Limb (tissue), 2 donors: ENCODE results near the gene POLR1D.
"Not testable (repeated sequence)": the region's sequence is repeated elsewhere in the genome, so short reads cannot be mapped to it uniquely, and the experiment has no call there.

Experiments used
- DNase-seq, 2 donors: peaks; one replicate each; pipeline ENCODE4 v3.0.0-alpha.2; 2016; ENCODE audit errors: extremely low spot score in 2 of 2

POLR1D gene

GRCh38 chr13:27617881-27618321, 3.8 kb upstream of the POLR1D start:
- DNase-seq, result no peak

DNA sequence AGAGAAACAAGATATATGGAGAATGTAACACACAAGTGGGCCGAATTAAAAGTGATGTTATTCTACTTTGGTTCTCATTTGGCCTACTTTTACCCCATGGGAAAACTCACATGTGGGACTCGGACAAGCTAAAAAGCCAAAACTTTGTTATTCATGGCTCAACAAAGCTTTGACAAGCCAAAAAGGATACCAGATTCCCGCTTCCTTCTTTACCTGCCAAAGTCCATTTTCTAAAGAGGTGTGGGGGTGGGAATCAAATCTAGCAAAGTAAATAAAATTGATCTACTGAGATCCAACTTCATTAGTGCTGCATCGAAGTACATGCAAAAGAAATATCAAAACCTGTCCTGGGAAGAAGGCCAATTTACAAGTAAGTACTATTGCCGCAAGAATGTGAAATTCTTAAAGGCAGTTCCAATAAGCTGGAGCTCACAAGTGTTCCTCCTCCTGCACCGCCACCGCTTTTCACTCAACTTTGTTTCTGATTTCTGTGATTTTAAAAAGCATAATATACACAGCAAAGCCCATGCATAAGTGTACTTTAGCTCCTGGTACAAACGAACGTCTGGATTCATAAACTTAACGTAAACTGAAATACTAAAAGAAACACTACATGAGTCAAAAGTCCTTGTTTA, 2.5 kb upstream of the POLR1D start:
- peak in 1 of 2 donors; percentile 42 for DNase-seq

- peak in 1 of 2 donors; percentile 75 for DNase-seq
Observed at GRCh38 chr13:27619728-27620376, 1.8 kb upstream of the POLR1D start.

DNA sequence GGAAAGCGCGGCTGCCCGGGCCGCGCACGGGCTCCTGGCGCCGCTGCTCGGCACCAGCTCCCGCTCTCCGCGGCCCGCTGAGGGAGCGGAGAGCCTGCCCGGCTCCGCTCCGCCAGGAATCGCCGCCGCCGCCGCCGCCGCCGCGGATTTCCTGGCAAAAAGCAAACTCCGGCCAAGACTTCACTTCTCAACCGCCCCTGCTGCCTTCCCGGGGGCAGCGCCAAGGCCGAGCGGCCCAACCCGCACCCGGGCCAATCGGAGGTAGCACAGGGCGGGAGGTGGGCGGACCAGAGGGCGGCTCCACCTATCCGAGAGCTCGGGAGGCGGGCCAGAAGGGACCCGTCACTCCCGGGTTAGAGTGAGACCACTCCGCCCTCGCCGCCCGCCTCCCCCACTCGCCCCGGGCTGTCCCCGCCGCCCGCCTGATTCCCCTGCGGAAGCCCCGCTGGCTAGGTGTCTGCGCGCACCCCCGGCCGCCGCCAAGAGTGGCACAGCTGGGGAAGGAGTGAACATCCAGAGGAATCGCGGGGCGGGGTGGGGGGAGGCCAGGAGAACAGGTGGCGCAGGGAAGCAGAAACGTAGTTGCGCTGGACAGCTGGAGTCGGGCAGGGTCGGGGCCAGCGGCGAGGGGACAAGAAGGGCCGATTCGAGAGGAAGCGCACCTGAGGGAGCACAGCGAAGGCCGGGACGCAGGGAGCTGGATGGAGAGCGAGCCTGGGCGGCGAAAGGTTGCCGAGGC, 1.1 kb upstream of the POLR1D start, which contains the start of gene LNX2:
LNX2 (minus strand) TSS at position 153 of the 739 bp plus-strand sequence. CDS start 38,826 bp downstream, outside the sequence.
- DNase-seq, result peak; percentile 96 to 98

DNA sequence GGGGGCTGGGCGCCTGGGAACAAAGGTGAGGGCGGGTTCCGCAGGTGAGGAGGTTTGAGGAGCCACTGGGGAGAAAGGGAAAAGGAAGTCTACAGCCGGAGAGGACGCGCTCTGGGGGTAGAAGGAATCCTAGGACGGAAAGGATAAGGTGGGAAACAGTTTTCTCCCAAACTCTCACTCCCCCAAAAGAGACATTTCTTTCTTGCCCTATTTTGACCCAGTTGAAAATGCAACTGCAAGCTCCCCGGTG, 651 bp upstream of the POLR1D start:
- no peak for DNase-seq

DNA sequence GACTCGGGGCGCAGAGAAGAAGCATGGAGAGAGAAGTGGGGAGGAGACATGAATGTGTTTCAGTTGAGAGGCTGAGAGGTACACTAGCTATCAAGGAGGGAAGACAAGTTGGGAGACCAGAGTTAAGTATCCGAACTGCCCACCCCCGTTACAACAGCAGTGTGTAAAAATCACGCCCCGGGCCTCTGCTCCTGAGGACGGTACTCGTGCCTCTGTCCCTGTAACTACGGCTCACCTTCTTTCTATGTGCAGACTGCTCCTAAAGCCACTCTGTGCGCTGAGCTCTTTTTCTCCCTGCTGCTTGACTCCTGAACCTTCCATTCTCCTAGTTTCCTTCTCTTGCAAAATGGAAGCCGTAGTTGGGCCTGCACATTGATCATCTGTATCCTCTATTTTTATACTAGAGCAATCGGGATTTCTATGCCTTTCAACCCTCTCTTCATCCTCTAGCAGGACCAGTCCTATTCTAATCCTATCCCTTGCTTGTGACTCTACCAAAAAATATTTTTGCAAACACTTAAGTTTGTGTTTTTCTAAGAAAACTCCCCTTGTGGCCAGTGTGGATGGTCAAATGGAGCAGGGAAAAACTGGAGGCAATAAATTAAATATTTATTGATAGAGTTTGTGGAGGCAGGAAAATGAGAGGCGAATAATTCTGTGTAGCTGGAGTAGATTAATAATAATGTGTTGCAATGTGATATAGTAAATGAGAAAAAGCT, 569 bp downstream of the POLR1D start:
- no peak for DNase-seq

DNA sequence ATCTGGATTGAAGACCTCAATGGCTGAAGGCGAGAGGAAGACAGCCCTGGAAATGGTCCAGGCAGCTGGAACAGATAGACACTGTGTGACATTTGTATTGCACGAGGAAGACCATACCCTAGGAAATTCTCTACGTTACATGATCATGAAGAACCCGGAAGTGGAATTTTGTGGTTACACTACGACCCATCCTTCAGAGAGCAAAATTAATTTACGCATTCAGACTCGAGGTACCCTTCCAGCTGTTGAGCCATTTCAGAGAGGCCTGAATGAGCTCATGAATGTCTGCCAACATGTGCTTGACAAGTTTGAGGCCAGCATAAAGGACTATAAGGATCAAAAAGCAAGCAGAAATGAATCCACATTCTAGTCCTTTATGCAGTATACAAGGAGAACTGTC, 1.2 kb downstream of the POLR1D start:
- DNase-seq, result no peak

GRCh38 chr13:27624071-27624470, 2.4 kb downstream of the POLR1D start:
- no peak for DNase-seq

GRCh38 chr13:27625839-27626238, 4.1 kb downstream of the POLR1D start:
- no peak for DNase-seq

GRCh38 chr13:27627380-27627779, 5.7 kb downstream of the POLR1D start:
- DNase-seq, result no peak

GRCh38 chr13:27628081-27628480, 6.4 kb downstream of the POLR1D start:
- no peak for DNase-seq

DNA sequence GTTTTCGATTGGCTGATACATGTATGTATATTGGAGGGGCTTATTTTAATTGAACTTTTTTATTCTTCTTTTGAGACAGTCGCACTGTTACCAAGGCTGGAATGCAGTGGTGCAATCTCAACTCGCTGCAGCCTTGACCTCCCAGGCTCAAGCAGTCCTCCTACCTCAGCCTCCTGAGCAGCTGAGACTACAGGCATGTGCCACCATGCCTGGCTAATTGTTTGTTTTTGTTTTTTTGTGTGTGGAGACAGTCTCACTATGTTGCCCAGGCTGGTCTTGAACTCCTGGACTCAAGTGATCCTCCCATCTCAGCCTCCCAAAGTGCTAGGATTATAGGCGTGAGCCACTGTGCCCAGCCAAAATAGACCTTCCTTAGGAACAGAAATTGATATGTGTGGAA, 7.1 kb downstream of the POLR1D start:
- not testable (repeated sequence) for DNase-seq

GRCh38 chr13:27631156-27631555, 9.5 kb downstream of the POLR1D start:
- DNase-seq, result no peak

GRCh38 chr13:27631665-27632064, 10.0 kb downstream of the POLR1D start:
- DNase-seq, result no peak

DNA sequence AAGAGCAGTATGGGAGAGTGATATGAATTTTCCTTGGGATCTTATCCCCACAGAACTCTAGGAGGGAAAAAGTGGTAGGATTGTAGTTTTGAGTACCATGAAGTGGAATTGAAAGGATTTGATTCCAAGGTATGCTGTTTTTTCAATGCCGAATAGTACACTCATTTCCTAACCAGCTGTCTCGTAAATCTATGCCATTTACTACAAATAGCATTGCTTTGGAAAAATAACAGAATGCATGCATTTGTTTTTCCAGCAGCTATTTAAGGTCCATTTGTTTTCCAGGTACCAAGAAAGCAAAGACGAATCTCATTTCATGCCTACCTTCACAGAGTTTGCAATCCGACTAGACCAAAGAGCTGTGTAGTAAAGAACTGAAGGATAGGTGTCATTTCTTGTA, 10.5 kb downstream of the POLR1D start:
- DNase-seq, result no peak

- no peak for DNase-seq
Observed at GRCh38 chr13:27632648-27633047, 11.0 kb downstream of the POLR1D start.

DNA sequence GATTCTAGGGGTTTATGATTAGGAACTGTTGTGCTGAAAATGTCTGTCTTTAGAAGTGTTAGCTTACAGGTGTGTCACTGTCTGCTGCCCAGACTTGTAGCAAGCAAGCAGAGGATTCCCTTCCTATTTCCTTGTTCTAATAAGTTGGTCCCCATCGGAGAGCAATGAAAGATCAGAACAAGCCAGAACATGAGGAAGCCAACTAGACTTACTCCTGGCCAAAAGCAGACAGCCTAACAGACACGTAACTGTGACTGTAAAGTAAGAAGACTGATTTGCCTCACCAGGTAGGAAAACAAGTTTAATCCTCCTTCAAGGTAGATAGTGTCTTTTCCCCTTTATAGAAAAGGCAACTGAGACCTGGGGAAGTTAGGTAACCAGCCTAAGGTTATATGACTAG, 12.5 kb downstream of the POLR1D start:
- no peak for DNase-seq

- no peak for DNase-seq
Observed at GRCh38 chr13:27634791-27635190, 13.1 kb downstream of the POLR1D start.

DNA sequence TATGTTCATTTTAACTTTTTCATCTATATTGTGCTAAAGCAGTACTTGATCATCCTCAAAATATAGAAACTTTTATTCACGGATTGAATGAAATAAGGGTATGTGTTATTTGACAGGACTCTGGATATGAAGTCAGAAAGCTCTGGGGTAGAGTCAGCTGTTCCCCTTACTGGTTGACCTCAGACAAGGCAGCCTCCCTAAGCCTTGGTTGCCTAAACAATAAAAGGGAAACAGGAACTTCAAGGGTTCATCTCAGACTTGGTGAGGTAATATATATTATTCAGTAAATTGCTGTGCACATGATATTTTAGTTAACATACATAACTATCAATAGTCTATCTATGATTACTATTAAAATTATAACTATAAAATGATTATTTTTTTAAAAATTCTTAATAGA, 13.6 kb downstream of the POLR1D start:
- DNase-seq, result no peak

GRCh38 chr13:27636589-27637288, 15.0 kb downstream of the POLR1D start:
- DNase-seq, result no peak

DNA sequence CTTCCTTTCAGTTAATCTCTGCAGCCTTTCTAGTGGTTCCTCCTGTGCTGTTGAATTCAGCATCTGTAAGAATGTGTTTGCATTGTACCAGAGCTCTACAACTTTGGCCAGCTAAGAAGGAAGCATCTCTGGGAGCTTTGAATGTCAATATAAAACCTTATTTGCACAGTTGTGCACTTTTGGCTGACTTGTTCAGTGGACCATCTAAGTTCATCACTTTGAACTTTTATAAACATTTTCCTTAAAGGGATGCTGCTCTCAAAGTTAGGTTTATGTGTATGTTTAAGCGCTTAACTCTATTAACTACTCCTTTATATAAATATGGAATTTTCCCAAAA, 15.6 kb downstream of the POLR1D start:
- no peak for DNase-seq

DNA sequence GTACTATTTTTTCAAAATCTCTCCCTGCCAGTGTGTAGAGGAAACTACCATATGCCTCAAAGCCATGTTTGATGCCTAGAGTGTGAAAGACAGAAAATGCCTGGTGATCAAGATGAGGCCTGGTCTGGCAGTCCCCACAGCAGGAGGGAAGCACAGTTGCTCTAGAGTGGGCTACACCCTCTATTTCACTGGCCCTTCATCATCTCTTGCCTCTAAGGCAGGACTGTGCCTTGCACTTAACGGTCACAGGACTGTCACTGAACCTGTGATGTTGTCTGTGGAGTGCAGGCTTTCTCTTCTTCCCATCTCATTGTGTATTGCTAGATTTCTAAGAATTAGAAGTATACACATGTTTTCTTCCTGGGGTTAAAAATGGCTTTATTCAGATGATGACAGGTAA, 16.3 kb downstream of the POLR1D start:
- no peak for DNase-seq
